Mesendoderm (in vitro differentiated cells): ENCODE data around the gene CXCR6.

Source experiments
- DNase-seq: peaks from one replicate; pipeline ENCODE4 v3.0.0; 2013
- H2AK5ac ChIP-seq: 2 replicates; pipeline ENCODE4 v1.6.1; 2013; ENCODE audit warnings: low read length, inconsistent platforms
- H2BK120ac ChIP-seq: 2 replicates; pipeline ENCODE4 v1.6.1; 2013; ENCODE audit warnings: low read depth, mild to moderate bottlenecking, low read length, moderate library complexity, mixed read lengths
- H2BK15ac ChIP-seq: replicated peaks from 2 replicates; pipeline ENCODE4 v1.6.1; 2013; ENCODE audit warnings: low read depth, mild to moderate bottlenecking, moderate library complexity
- H2BK5ac ChIP-seq: 2 replicates; pipeline ENCODE4 v1.6.1; 2013; ENCODE audit warnings: low read length, inconsistent platforms
- H3K18ac ChIP-seq: 2 replicates; pipeline ENCODE4 v1.6.1; 2013; ENCODE audit warnings: mild to moderate bottlenecking, low read length, mixed read lengths
- H3K23ac ChIP-seq: one replicate; pipeline ENCODE4 v1.6.1; 2013; ENCODE audit warnings: low read length
- H3K27ac ChIP-seq: 2 replicates; pipeline ENCODE4 v1.5.1; 2013; ENCODE audit warnings: low read depth, mild to moderate bottlenecking, inconsistent platforms, low read length, moderate library complexity
- H3K27me3 ChIP-seq: 2 replicates; pipeline ENCODE4 v1.6.1; 2013; ENCODE audit warnings: low read length, control low read depth, mild to moderate bottlenecking, inconsistent platforms; ENCODE audit not compliant: insufficient read depth, poor library complexity
- H3K36me3 ChIP-seq: 2 replicates; pipeline ENCODE4 v1.6.1; 2013; ENCODE audit warnings: low read length, inconsistent platforms; ENCODE audit not compliant: control insufficient read depth, insufficient read depth
- H3K4ac ChIP-seq: one replicate; pipeline ENCODE4 v1.6.1; 2013; ENCODE audit warnings: low read depth, mild to moderate bottlenecking, low read length, moderate library complexity
- H3K4me1 ChIP-seq: 2 replicates; pipeline ENCODE4 v1.6.1; 2013; ENCODE audit warnings: low read depth, low read length, inconsistent platforms; ENCODE audit not compliant: control insufficient read depth
- H3K4me2 ChIP-seq: 2 replicates; pipeline ENCODE4 v1.6.1; 2013; ENCODE audit warnings: low read length
- H3K4me3 ChIP-seq: 2 replicates; pipeline ENCODE4 v1.5.1; 2013; ENCODE audit warnings: mild to moderate bottlenecking, low read length
- H3K56ac ChIP-seq: one replicate; pipeline ENCODE4 v1.6.1; 2013; ENCODE audit warnings: low read length
- H3K79me1 ChIP-seq: 2 replicates; pipeline ENCODE4 v1.6.1; 2013; ENCODE audit warnings: low read length, inconsistent platforms
- H3K79me2 ChIP-seq: 2 replicates; pipeline ENCODE4 v1.6.1; 2013; ENCODE audit warnings: mild to moderate bottlenecking, low read length; ENCODE audit not compliant: control insufficient read depth, insufficient read depth
- H3K9ac ChIP-seq: 2 replicates; pipeline ENCODE4 v1.6.1; 2013; ENCODE audit warnings: low read length, inconsistent platforms
- H4K5ac ChIP-seq: one replicate; pipeline ENCODE4 v1.6.1; 2013; ENCODE audit warnings: low read length
- H4K8ac ChIP-seq: one replicate; pipeline ENCODE4 v1.6.1; 2013; ENCODE audit warnings: low read depth, mild to moderate bottlenecking, control low read depth, low read length, moderate library complexity
- WGBS: extraction: QIAGEN DNeasy Blood & Tissue Kit; methylation state at CpG from one replicate; pipeline ENCODE4 v1.1.7; 2013; ENCODE audit warnings: low lambda C conversion rate, missing lambda C conversion rate; ENCODE audit not compliant: insufficient coverage; ENCODE audit errors: extremely low coverage; 5-methylcytosine and 5-hydroxymethylcytosine counted together

Gene CXCR6

GRCh38 chr3:45974686-45975085 lies 31.4 kb downstream of the CXCR6 start:
- Histone ChIP-seq H2BK15ac (no peak overlapping the region), H3K4me2 (no peak overlapping the region), H2BK120ac (no peak overlapping the region), H4K5ac (no peak overlapping the region), H2BK5ac (no peak overlapping the region), H3K79me1 (no peaks in the 10 kb centered on the region), H3K18ac (no peak overlapping the region), H2AK5ac (no peak overlapping the region), H3K36me3 (peaks cover 2% of the 10 kb centered on the region), H3K23ac (no peak overlapping the region), H3K27ac (no peak overlapping the region), H3K9ac (no peak overlapping the region), H3K4me3 (no peak overlapping the region), H3K27me3 (no peaks in the 10 kb centered on the region), H4K8ac (no peak overlapping the region), H3K79me2 (no peaks in the 10 kb centered on the region), H3K4ac (no peak overlapping the region), H3K56ac (no peak overlapping the region), H3K4me1 (no peaks in the 10 kb centered on the region)
- WGBS, result no CpG with 5 or more reads among the region's 4 CpGs
- no peak for DNase-seq

GRCh38 chr3:45975686-45976085 lies 32.4 kb downstream of the CXCR6 start:
- Histone ChIP-seq H2BK5ac (no peak overlapping the region), H3K4ac (no peak overlapping the region), H3K4me2 (no peak overlapping the region), H4K5ac (no peak overlapping the region), H3K79me1 (no peaks in the 10 kb centered on the region), H3K27ac (no peak overlapping the region), H3K36me3 (peaks cover 2% of the 10 kb centered on the region), H3K9ac (no peak overlapping the region), H2BK120ac (no peak overlapping the region), H3K56ac (no peak overlapping the region), H4K8ac (no peak overlapping the region), H3K4me3 (no peak overlapping the region), H3K27me3 (no peaks in the 10 kb centered on the region), H3K4me1 (no peaks in the 10 kb centered on the region), H2BK15ac (no peak overlapping the region), H3K79me2 (no peaks in the 10 kb centered on the region), H3K23ac (no peak overlapping the region), H2AK5ac (no peak overlapping the region), H3K18ac (no peak overlapping the region)
- DNase-seq, result no peak
- WGBS, result no CpG with 5 or more reads among the region's 5 CpGs

DNA sequence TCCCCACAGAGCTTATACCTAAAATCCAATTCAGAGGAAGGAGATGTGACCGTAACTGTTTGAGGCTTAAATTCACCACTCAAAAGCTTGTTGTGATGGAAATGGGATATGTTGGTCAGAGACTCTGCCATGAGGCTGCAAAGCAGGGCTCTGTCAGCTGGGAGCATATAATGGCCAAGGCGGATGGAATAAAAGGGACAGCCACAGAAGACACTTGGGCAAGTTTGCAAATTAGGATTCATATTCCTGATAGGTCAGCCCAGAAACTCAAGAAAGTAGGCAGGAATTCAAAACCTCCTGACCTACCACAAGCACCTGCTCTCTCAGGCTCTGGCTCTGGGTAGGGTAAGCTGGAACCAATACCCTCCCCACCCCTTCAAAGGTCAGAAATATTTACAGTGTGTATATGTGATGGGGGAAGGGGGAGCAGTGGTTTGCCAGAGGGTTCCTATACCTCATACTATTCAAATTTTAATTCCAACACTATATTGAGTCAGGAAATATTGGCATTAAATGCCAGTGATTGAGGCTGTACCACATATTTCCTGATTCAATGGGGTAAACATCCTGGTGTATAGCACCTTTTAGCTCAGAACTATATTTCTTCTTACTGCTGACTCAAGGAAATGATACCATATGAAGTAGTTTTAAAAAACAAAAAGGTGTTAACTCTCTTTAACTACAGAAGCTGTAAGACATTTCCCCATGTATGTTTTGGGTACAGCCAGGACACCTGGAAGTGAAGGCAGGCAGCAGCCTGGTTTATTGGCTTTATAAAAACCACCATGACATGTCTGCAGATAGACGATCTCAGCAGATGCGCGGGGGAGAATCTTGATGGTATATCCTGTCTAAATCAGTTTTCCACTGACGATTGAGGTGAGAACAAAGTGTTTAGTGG lies 33.2 kb downstream of the CXCR6 start:
- no peak for DNase-seq
- Histone ChIP-seq H4K5ac (no peak overlapping the region), H2BK5ac (no peak overlapping the region), H2AK5ac (no peak overlapping the region), H3K4me3 (no peak overlapping the region), H3K56ac (no peak overlapping the region), H3K36me3 (peaks cover 2% of the 10 kb centered on the region), H2BK120ac (no peak overlapping the region), H3K4me1 (no peaks in the 10 kb centered on the region), H3K9ac (no peak overlapping the region), H3K4me2 (no peak overlapping the region), H3K18ac (no peak overlapping the region), H3K27ac (no peak overlapping the region), H3K4ac (no peak overlapping the region), H3K79me1 (no peaks in the 10 kb centered on the region), H3K27me3 (no peaks in the 10 kb centered on the region), H3K79me2 (no peaks in the 10 kb centered on the region), H2BK15ac (no peak overlapping the region), H4K8ac (no peak overlapping the region), H3K23ac (no peak overlapping the region)
- no CpG with 5 or more reads among the region's 6 CpGs for WGBS

GRCh38 chr3:45978006-45978761 lies 34.9 kb downstream of the CXCR6 start:
- H3K79me1 ChIP-seq, result no peaks in the 10 kb centered on the region
- no peak overlapping the region for H4K5ac ChIP-seq
- no peaks in the 10 kb centered on the region for H3K79me2 ChIP-seq
- WGBS, result no CpG with 5 or more reads among the region's 5 CpGs
- no peak overlapping the region for H3K9ac ChIP-seq
- H2AK5ac ChIP-seq, result no peak overlapping the region
- H3K23ac ChIP-seq, result no peak overlapping the region
- H3K27me3 ChIP-seq, result no peaks in the 10 kb centered on the region
- H4K8ac ChIP-seq, result no peak overlapping the region
- no peak overlapping the region for H2BK5ac ChIP-seq
- no peak overlapping the region for H3K4me3 ChIP-seq
- no peak for DNase-seq
- no peaks in the 10 kb centered on the region for H3K4me1 ChIP-seq
- no peak overlapping the region for H3K56ac ChIP-seq
- no peak overlapping the region for H3K4me2 ChIP-seq
- H2BK15ac ChIP-seq, result no peak overlapping the region
- no peak overlapping the region for H3K18ac ChIP-seq
- peaks cover 2% of the 10 kb centered on the region for H3K36me3 ChIP-seq
- H3K27ac ChIP-seq, result no peak overlapping the region
- no peak overlapping the region for H3K4ac ChIP-seq
- H2BK120ac ChIP-seq, result no peak overlapping the region

GRCh38 chr3:45979378-45979777 lies 36.1 kb downstream of the CXCR6 start:
- no peaks in the 10 kb centered on the region for H3K79me1 ChIP-seq
- no peaks in the 10 kb centered on the region for H3K4me1 ChIP-seq
- no peak overlapping the region for H3K56ac ChIP-seq
- no peak overlapping the region for H4K8ac ChIP-seq
- no peak overlapping the region for H2BK5ac ChIP-seq
- H2AK5ac ChIP-seq, result no peak overlapping the region
- H3K4me2 ChIP-seq, result no peak overlapping the region
- H3K9ac ChIP-seq, result no peak overlapping the region
- no peak overlapping the region for H3K4me3 ChIP-seq
- no peak overlapping the region for H3K18ac ChIP-seq
- no peak for DNase-seq
- no peak overlapping the region for H4K5ac ChIP-seq
- no peak overlapping the region for H2BK15ac ChIP-seq
- H3K36me3 ChIP-seq, result peaks cover 2% of the 10 kb centered on the region
- no peak overlapping the region for H2BK120ac ChIP-seq
- no CpG with 5 or more reads among the region's 4 CpGs for WGBS
- no peaks in the 10 kb centered on the region for H3K79me2 ChIP-seq
- H3K27me3 ChIP-seq, result no peaks in the 10 kb centered on the region
- no peak overlapping the region for H3K4ac ChIP-seq
- H3K23ac ChIP-seq, result no peak overlapping the region
- H3K27ac ChIP-seq, result no peak overlapping the region
